HG03175 (cell line): ENCODE measurements around the gene CD69.

Experiments used
- ATAC-seq: cut with Tn5 transposase; IDR thresholded peaks from one replicate; pipeline ENCODE4 v1.9.1; 2021; ENCODE audit warnings: mild to moderate bottlenecking, moderate library complexity; ENCODE audit not compliant: unreplicated experiment

Gene CD69

DNA sequence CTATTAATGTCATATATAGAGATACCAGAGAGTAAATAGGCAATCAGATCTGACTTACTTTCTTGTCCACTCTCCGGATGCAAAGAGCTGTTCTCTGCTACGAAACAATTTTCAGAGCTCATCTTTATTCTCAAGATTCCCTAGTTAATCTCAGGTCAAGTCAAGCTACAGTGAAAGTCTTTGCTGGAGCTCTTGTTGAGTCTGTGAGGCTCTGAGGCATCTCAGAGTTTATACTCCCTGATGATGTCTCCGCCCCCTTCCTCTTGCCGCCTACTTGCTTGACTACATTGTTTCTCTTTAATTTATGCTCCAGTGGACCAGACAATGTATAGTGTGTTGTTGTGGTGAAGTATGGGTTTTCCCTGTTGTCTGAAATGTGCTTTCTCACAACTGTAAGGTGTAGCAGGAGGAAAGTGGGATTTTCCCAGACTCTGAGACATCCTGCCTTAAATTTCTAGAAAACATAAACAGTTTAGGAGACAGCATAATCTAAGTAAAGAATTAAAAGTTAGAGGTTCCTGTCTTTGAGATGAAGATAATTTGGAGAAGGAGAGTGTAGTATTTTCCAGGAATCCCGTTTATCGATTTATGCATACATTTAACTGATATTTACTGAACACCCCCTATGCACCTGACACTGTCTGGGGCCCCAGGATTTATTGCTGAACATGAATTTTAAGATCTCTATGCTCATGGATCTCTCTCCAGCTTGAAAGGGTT is at the start of gene CD69:
Gene CD69, minus strand, starts transcription at position 203 of the 720 bp plus-strand sequence. Its CDS starts 81 bp downstream, at position 122.
- ATAC-seq, result peak; percentile 44

GRCh38 chr12:9809866-9810265 is 49.2 kb upstream of the CD69 start:
- ATAC-seq, result no peak

DNA sequence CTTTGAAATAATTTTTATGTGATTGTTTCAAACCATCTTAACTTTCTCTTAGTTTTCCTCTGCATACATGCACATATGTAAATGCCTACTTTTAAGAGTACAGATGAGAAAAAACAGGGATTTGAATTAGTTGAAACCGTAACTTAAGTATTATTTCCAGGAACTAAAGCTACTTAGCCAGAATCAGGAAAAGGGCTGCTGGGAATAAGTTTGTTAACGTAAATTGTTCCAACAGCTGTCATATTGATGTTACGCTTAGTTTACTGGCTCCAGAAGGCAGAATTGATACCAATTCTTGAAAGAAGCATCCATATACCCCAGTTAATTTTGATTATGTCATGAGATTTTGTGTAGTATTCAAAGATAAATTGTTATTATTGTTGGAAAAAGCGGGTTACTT is 48.6 kb upstream of the CD69 start:
- ATAC-seq, result no peak

DNA sequence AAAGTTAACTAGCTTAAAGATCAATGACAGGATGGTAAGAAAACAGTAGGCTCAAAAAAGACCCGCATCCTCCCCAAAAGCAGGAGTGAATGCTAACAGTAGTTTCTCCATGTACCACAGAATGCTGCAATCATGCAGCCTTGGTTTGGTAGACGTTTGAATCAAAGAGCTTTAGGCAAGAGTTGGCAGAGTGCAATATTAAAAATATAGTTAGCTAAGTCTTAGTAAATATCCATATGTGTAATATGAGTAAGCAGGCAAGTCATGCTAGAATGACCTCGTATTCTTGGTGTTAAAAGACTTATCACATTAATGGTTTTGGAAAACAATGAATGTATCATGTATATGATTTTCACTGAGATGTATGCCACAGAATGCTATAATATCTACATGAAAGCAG is 47.8 kb upstream of the CD69 start:
- ATAC-seq, result no peak

GRCh38 chr12:9806714-9807113 is 46.0 kb upstream of the CD69 start:
- ATAC-seq, result no peak

- ATAC-seq, result no peak
These were observed 45.2 kb upstream of the CD69 start for GRCh38 chr12:9805883-9806282.

- ATAC-seq, result no peak
These were observed 39.3 kb upstream of the CD69 start for GRCh38 chr12:9799961-9800360.

- peak; percentile 95 for ATAC-seq
These were observed 37.3 kb upstream of the CD69 start for GRCh38 chr12:9797722-9798619.

- ATAC-seq, result no peak
These were observed 36.3 kb upstream of the CD69 start for GRCh38 chr12:9796971-9797370.

DNA sequence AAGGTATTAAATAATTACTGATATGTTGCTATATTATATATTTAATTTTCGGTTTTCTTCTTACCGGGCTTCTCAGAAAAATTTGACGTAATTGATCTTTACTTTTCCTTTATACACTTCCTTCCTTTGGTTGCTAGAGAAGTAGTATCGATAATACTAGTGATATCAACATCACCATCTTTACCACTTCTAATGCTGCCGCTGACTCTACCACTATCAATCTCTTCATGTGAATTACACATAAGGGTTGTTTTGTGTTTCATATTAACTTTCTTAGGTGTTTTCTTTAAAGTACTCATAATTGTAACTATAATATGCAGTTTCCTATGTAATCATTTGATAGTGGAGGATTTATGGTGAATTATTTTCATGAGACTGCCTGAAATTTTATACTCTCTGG is 35.6 kb upstream of the CD69 start:
- no peak for ATAC-seq

DNA sequence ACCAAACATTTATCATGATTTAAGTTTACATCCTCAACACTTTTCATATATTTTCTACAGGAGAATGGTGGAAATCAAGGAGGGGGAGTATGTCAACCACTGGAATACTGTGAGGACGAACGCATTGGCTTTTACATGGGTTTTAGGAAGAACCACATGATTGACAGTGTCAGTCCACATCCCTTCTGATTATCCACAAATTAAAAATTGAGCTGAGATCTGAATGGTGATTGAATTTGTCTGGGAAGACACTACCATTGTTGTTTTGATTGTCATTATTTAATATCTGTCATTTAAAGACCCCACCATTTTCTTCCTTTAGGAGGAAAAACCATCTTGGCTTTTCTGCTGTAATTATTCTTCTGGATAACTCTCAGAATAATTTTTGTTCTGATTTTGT is 35.2 kb upstream of the CD69 start:
- no peak for ATAC-seq

GRCh38 chr12:9794484-9795093 is 33.9 kb upstream of the CD69 start:
- no peak for ATAC-seq

GRCh38 chr12:9793779-9794395 is 33.2 kb upstream of the CD69 start:
- no peak for ATAC-seq

DNA sequence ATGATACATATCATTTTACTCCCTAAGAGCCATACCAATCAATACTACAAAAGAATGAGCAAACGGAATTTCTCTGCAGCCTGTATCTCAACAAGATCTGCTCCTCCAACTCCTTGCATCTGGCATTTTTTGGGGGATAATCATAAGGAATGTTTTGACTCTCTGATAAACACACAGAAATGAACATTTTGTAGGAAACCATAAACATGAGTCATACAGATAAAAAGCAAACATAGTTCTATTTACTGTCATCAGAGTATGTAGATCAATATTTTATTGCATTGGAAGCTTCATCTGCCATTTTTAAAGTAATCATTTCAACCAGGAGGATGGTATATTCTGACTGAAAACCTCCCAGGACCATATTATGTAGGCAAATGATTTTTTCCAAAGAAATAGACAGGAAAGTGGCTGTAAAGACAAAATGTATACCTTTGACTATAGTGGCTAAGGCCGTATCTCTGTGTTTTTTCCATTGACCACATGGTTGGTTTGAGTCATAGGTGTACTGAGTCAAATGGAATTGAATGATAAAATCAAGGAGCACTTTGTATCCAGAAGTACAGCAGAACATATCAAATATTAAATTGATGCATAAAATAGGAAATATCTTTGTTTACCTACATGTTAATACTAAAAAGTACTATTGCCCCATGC is 32.4 kb upstream of the CD69 start:
- no peak for ATAC-seq

- no peak for ATAC-seq
These were observed 31.6 kb upstream of the CD69 start for GRCh38 chr12:9792185-9792900.

DNA sequence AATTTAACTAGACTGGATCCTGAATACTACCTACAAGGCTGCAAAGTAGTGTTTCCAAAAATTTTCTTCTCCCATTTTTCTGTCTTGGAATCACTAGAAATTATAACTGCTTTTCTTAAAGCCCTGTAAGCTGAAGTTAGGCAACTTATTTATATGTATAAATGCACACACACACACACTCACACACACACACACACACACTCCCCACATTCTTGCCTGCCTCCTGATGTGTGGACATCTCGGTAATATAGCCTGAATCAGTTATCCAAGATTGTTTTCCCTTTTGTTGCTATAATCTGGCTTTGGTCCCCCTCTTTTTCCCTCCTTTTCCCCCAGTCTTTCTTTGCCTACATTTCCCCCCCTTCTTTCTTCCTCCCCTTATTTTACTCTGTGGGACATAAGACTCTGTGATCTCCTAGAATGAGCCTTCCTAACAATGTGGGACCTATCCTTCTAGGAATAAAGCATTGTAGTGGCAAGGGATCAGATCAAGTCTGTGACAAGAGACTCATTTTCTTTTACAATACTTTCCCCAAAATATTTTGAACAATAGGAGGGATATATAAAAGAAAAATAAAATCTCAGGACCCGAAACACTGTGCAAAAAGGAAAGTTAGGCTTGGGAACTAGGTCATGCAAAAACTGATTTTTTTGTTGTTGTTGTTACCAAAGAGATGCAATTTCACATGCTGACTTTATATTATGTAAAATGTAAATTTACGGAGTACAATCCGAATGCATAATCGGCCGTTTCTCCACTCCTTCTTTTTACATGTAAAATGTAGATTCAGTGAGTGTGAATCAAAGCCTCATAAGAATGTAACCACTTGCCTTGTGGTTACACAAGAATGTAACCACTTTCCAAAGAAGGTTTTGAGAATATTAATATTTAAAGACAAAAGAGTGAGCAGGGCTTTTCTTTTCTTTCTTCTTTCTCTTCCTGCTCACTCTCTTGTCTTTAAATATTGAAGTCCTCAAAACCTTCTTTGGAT is 26.3 kb upstream of the CD69 start:
- ATAC-seq, result no peak

DNA sequence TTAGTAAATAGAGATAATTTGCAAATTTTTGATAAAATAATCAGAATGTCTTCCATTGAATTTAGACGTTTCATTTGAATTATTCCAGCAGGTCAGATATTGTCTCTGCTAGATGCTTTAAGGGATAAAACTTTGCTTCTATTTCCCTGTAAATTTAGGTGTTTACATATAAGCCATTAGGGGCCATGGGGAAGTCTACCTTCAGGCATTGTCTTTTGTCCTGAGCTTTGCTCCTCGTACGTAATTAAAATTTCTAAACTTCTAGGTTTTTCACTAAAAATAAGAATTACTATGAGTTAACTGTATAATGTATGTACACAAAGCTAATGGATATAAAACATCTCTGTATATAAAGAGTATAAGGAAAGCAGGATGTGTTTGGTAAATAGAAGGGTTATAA is 24.1 kb upstream of the CD69 start:
- no peak for ATAC-seq

- no peak for ATAC-seq
These were observed 23.6 kb upstream of the CD69 start for GRCh38 chr12:9784326-9784725.
